H1 (cell line): Measurements from ENCODE around the gene FOXA2. TPM values are rescaled to one million over a fixed set of nuclear protein-coding genes. Genes with fewer than 3 reads are reported as not detected.

Experiments used
- BACH1 ChIP-seq: IDR thresholded peaks from 2 replicates; pipeline ENCODE4 v1.6.1; 2012; ENCODE audit warnings: low read length, improper control_type of control experiment
- CHD1 ChIP-seq: IDR thresholded peaks from 2 replicates; pipeline ENCODE4 v1.6.1; 2012; ENCODE audit warnings: low read depth, low read length, improper control_type of control experiment
- CHD2 ChIP-seq: IDR thresholded peaks from 2 replicates; pipeline ENCODE4 v1.6.1; 2012; ENCODE audit warnings: low read length, improper control_type of control experiment
- CHD7 ChIP-seq: fragments of 300-600 bp; sonication (generic); IDR thresholded peaks from 2 replicates; pipeline ENCODE4 v1.7.1; 2012; ENCODE audit warnings: low read length, moderate library complexity, mild to moderate bottlenecking, inconsistent platforms; ENCODE audit not compliant: insufficient replicate concordance
- EP300 ChIP-seq, 2 experiments: IDR thresholded peaks; 1 replicate in 1 of 2; 2 replicates in 1 of 2; pipeline ENCODE4 v1.6.1; 2011 to 2012; ENCODE audit warnings: low read depth in 2 of 2, low read length in 2 of 2, mild to moderate bottlenecking in 2 of 2, borderline replicate concordance in 1 of 2, inconsistent platforms in 1 of 2, moderate library complexity in 1 of 2
- GTF2F1 ChIP-seq: IDR thresholded peaks from 2 replicates; pipeline ENCODE4 v1.6.1; 2012; ENCODE audit warnings: low read depth, low read length, improper control_type of control experiment, borderline replicate concordance
- POU5F1 ChIP-seq: IDR thresholded peaks from 2 replicates; pipeline ENCODE4 v1.6.1; 2011; ENCODE audit warnings: low read depth, mild to moderate bottlenecking, low read length, moderate library complexity
- RFX5 ChIP-seq: IDR thresholded peaks from 2 replicates; pipeline ENCODE4 v1.6.1; 2011; ENCODE audit warnings: low read depth, low read length, improper control_type of control experiment, borderline replicate concordance
- TAF7 ChIP-seq: optimal IDR thresholded peaks from 2 replicates; pipeline ENCODE3; 2011; ENCODE audit warnings: low read depth, mild to moderate bottlenecking, inconsistent platforms, low read length, moderate library complexity, borderline replicate concordance
- USF2 ChIP-seq: IDR thresholded peaks from 2 replicates; pipeline ENCODE4 v1.6.1; 2011; ENCODE audit warnings: low read length, improper control_type of control experiment
- ZNF274 ChIP-seq: IDR thresholded peaks from 2 replicates; pipeline ENCODE4 v1.7.0; 2012; ENCODE audit warnings: low read length, borderline replicate concordance; ENCODE audit errors: extremely low read depth
- polyA plus RNA-seq, 7 experiments: library from polyadenylated mRNA; depleted of rRNA in 3 of 7; stranded (reverse) in 5 of 7; unstranded in 2 of 7; fragments of >200 nt in 5 of 7; fragments of 200-250 nt in 2 of 7; gene quantifications; 1 replicate in 5 of 7; 2 replicates in 1 of 7; 4 replicates in 1 of 7; pipeline versions ENCODE4 v1.2.1 to v1.2.3, GENCODE V29; 2011 to 2013; ENCODE audit warnings: missing spikeins in 2 of 7, mixed read lengths in 2 of 7
- total RNA-seq: library from RNA; stranded (reverse); fragmentation: NEBNext Ultra II Directional; extraction: Animal tissue kit (Norgen Biotek cat#: 25700); gene quantifications from 2 replicates; pipeline ENCODE4 v1.2.1, GENCODE V29; 2021

FOXA2 gene
- total and polyA plus RNA-seq, 2 of the 8 experiments (the other 6 are each of a cell fraction or from before 2014, with no cell fraction given): not detected

GRCh38 chr20:22575737-22576136 is 8.6 kb downstream of the FOXA2 start (continued):
- TF ChIP-seq CHD7 (no peak), EP300 (IDR thresholded peaks at IDR 0.05; ENCODE audit: borderline replicate concordance in 1 of 2, low read depth in 2 of 2, low read length in 2 of 2) (no peak), BACH1 (no peak), TAF7 (no peak), ZNF274 (no peak), CHD2 (no peak), USF2 (no peak), CHD1 (no peak), POU5F1 (no peak), GTF2F1 (no peak), RFX5 (no peak)
